T follicular helper cell (primary cell): ENCODE measurements around the gene C20orf202.
"Not testable (repeated sequence)": the region's sequence is repeated elsewhere in the genome, so short reads cannot be mapped to it uniquely, and the experiment has no call there.

Experiments
- DNase-seq: peaks from one replicate; pipeline ENCODE4 v3.0.0-alpha.2; 2020; ENCODE audit warnings: low read depth

C20orf202 gene

GRCh38 chr20:1209447-1210387 is 6.5 kb downstream of the C20orf202 start:
- no peak for DNase-seq

- DNase-seq = no peak
Measured at GRCh38 chr20:1210501-1210900, 7.2 kb downstream of the C20orf202 start.

- no peak for DNase-seq
Measured at GRCh38 chr20:1212023-1212422, 8.8 kb downstream of the C20orf202 start.

- peak; percentile 49 for DNase-seq
Measured at GRCh38 chr20:1212607-1213396, 9.5 kb downstream of the C20orf202 start.

GRCh38 chr20:1214838-1215261 is 11.6 kb downstream of the C20orf202 start:
- no peak for DNase-seq

- no peak for DNase-seq
Measured at GRCh38 chr20:1215386-1216170, 12.3 kb downstream of the C20orf202 start.

GRCh38 chr20:1216527-1217427 is 13.5 kb downstream of the C20orf202 start:
- not testable (repeated sequence) for DNase-seq

- DNase-seq = not testable (repeated sequence)
Measured at GRCh38 chr20:1222750-1223149, 19.5 kb downstream of the C20orf202 start.

- DNase-seq = no peak
Measured at GRCh38 chr20:1224205-1224890, 21.1 kb downstream of the C20orf202 start.

GRCh38 chr20:1225263-1225782 is 22.1 kb downstream of the C20orf202 start:
- DNase-seq = no peak

GRCh38 chr20:1225783-1226654 is 22.8 kb downstream of the C20orf202 start, which contains the start of gene RAD21L1:
TSS of gene RAD21L1 (plus strand) at chr20:1226044. CDS start at chr20:1228454, 2,410 bp downstream.
- peak; percentile 82 for DNase-seq

- no peak for DNase-seq
Measured at GRCh38 chr20:1229541-1229940, 26.3 kb downstream of the C20orf202 start.

GRCh38 chr20:1232286-1233111 is 29.2 kb downstream of the C20orf202 start:
- DNase-seq = no peak

GRCh38 chr20:1240549-1240948 is 37.3 kb downstream of the C20orf202 start:
- no peak for DNase-seq

GRCh38 chr20:1241456-1241855 is 38.2 kb downstream of the C20orf202 start:
- DNase-seq = no peak

GRCh38 chr20:1242099-1242498 is 38.8 kb downstream of the C20orf202 start:
- DNase-seq = no peak

- no peak for DNase-seq
Measured at GRCh38 chr20:1242530-1242929, 39.3 kb downstream of the C20orf202 start.

GRCh38 chr20:1245578-1245977 is 42.3 kb downstream of the C20orf202 start:
- no peak for DNase-seq
